ENCODE measurements around the gene NMNAT3.

- TF ChIP-seq CTCF (IDR thresholded peaks at IDR 0.05) (no peak), POLR2A (IDR thresholded peaks at IDR 0.05) (no peak)
Measured at GRCh38 chr3:139671863-139672646, 5.7 kb downstream of the NMNAT3 start.

Data from adrenal gland (tissue), 5 donors.